Stimulated activated CD8-positive, alpha-beta memory T cell treated with anti-CD3 and anti-CD28 coated beads, Interleukin-4, amount 100 ng/mL, for 48 hours (primary cell): ENCODE measurements around the gene SSBP4.

Source experiments
- DNase-seq: peaks from one replicate; pipeline ENCODE4 v3.0.0-alpha.2; 2020

Gene SSBP4

GRCh38 chr19:18434411-18435175 lies 15.4 kb downstream of the SSBP4 start:
- DNase-seq = no peak

GRCh38 chr19:18435178-18435841 lies 16.1 kb downstream of the SSBP4 start:
- no peak for DNase-seq

- DNase-seq = no peak
These were observed 16.9 kb downstream of the SSBP4 start for GRCh38 chr19:18435842-18436670.

GRCh38 chr19:18436671-18437490 lies 17.7 kb downstream of the SSBP4 start:
- DNase-seq = peak; percentile 88

- DNase-seq = peak; percentile 75
These were observed 18.5 kb downstream of the SSBP4 start, which contains the start of gene ISYNA1 for GRCh38 chr19:18437491-18438330. ISYNA1 (minus strand) TSS chr19:18438133; CDS start chr19:18437979, 154 bp downstream.

GRCh38 chr19:18438331-18439024 lies 19.3 kb downstream of the SSBP4 start:
- no peak for DNase-seq

GRCh38 chr19:18439025-18439909 lies 20.1 kb downstream of the SSBP4 start:
- DNase-seq = no peak

GRCh38 chr19:18439910-18440237 lies 20.7 kb downstream of the SSBP4 start:
- DNase-seq = no peak

- DNase-seq = no peak
These were observed 21.2 kb downstream of the SSBP4 start for GRCh38 chr19:18440415-18440877.

GRCh38 chr19:18440936-18441803 lies 22.0 kb downstream of the SSBP4 start:
- no peak for DNase-seq

- no peak for DNase-seq
These were observed 22.9 kb downstream of the SSBP4 start for GRCh38 chr19:18441804-18442788.

- no peak for DNase-seq
These were observed 23.7 kb downstream of the SSBP4 start for GRCh38 chr19:18442941-18443340.

GRCh38 chr19:18443406-18443805 lies 24.2 kb downstream of the SSBP4 start:
- no peak for DNase-seq

GRCh38 chr19:18443831-18444230 lies 24.6 kb downstream of the SSBP4 start:
- DNase-seq = no peak

- no peak for DNase-seq
These were observed 25.3 kb downstream of the SSBP4 start for GRCh38 chr19:18444513-18444912.

- DNase-seq = no peak
These were observed 26.2 kb downstream of the SSBP4 start for GRCh38 chr19:18445262-18445948.
